Endothelial cell of umbilical vein (primary cell): ENCODE measurements around the gene CDH23. TPM values are rescaled to one million over a fixed set of nuclear protein-coding genes. Genes with fewer than 3 reads are reported as not detected.

Experiments
- BruUV-seq: library from RNA; stranded (reverse); fragments of 400-500 nt; replicated peaks from 2 replicates; lab custom pipeline; 2021; lab: Mats Ljungman, UMichigan
- CTCF ChIA-PET: fragments of 300-600, 350-600 bp; sonication (Branson Sonifier 250); formaldehyde crosslinking; loops from one replicate; lab custom pipeline; 2021; ENCODE audit warnings: antibody characterized with exemption, inconsistent platforms; lab: Charles Lee
- POLR2A ChIA-PET: fragments of 300-600, 350-600 bp; sonication (Branson Sonifier 250); formaldehyde crosslinking; loops from one replicate; lab custom pipeline; 2021; ENCODE audit warnings: antibody characterized with exemption, inconsistent platforms; lab: Charles Lee
- DNase-seq: peaks from one replicate; pipeline ENCODE4 v3.0.0-alpha.2; 2011; ENCODE audit warnings: low read depth, low spot score
- FAIRE-seq: peaks from 2 replicates; lab custom pipeline; 2011; peaks lifted over from hg19 to GRCh38; lab: Jason Lieb, UNC
- H2AFZ ChIP-seq: 2 replicates; pipeline ENCODE4 v1.6.0; 2012; ENCODE audit warnings: low read depth, low read length, control low read depth, inconsistent platforms
- H3K27ac ChIP-seq: 2 replicates; pipeline ENCODE4 v1.5.1; 2011; ENCODE audit warnings: low read depth, mild to moderate bottlenecking, control low read depth, low read length, moderate library complexity; ENCODE audit not compliant: insufficient read depth
- H3K27me3 ChIP-seq, 2 experiments: 2 replicates each; pipeline versions ENCODE4 v1.6.0 to v1.6.1; 2011; ENCODE audit warnings: low read length in 2 of 2, mixed read lengths in 1 of 2; ENCODE audit not compliant: control insufficient read depth in 2 of 2, insufficient read depth in 2 of 2
- H3K36me3 ChIP-seq, 2 experiments: 2 replicates in 1 of 2; 3 replicates in 1 of 2; pipeline ENCODE4 v1.5.1; 2011; ENCODE audit warnings: low read length in 2 of 2, mild to moderate bottlenecking in 1 of 2, moderate library complexity in 1 of 2; ENCODE audit not compliant: control insufficient read depth in 2 of 2, insufficient read depth in 2 of 2; ENCODE audit errors: extremely low read depth in 1 of 2
- H3K4me1 ChIP-seq: 3 replicates; pipeline ENCODE4 v1.5.1; 2011; ENCODE audit warnings: mild to moderate bottlenecking, low read length; ENCODE audit not compliant: control insufficient read depth, insufficient read depth; ENCODE audit errors: extremely low read depth
- H3K4me2 ChIP-seq: 2 replicates; pipeline ENCODE4 v1.6.1; 2011; ENCODE audit warnings: low read length, control low read depth, mixed read lengths; ENCODE audit not compliant: insufficient read depth
- H3K4me3 ChIP-seq, 3 experiments: fragments of 200-600 bp in 1 of 3; sonication (generic), shearing (Covaris generic) in 1 of 3; replicated peaks in 1 of 3; 2 replicates each; pipeline ENCODE4 v1.5.1; 2011 to 2016; ENCODE audit warnings: control low read depth in 3 of 3, low read length in 3 of 3, mild to moderate bottlenecking in 2 of 3, inconsistent platforms in 1 of 3, low read depth in 1 of 3, moderate library complexity in 1 of 3; ENCODE audit not compliant: insufficient read depth in 1 of 3
- H3K79me2 ChIP-seq: 2 replicates; pipeline ENCODE4 v1.6.0; 2012; ENCODE audit warnings: low read length, inconsistent platforms; ENCODE audit not compliant: control insufficient read depth, insufficient read depth
- H3K9ac ChIP-seq: replicated peaks from 2 replicates; pipeline ENCODE3; 2011; ENCODE audit warnings: low read length, control low read depth; ENCODE audit not compliant: insufficient read depth; ENCODE audit errors: extremely low read depth
- H3K9me1 ChIP-seq: replicated peaks from 3 replicates; pipeline ENCODE4 v1.6.0; 2011; ENCODE audit warnings: mild to moderate bottlenecking, low read length; ENCODE audit not compliant: control insufficient read depth, insufficient read depth; ENCODE audit errors: extremely low read depth
- H3K9me3 ChIP-seq: replicated peaks from 2 replicates; pipeline ENCODE4 v1.5.1; 2012; ENCODE audit warnings: low read length, inconsistent platforms; ENCODE audit not compliant: control insufficient read depth, insufficient read depth
- H4K20me1 ChIP-seq: replicated peaks from 2 replicates; pipeline ENCODE3; 2011; ENCODE audit warnings: mild to moderate bottlenecking, low read length; ENCODE audit not compliant: control insufficient read depth, insufficient read depth; ENCODE audit errors: extremely low read depth
- CTCF ChIP-seq, 2 donors: IDR thresholded peaks; 1 replicate in 1 of 2; 2 replicates in 1 of 2; pipeline ENCODE4 v1.5.1; 2011; ENCODE audit warnings: low read length in 2 of 2, mild to moderate bottlenecking in 2 of 2, moderate library complexity in 2 of 2, control low read depth in 1 of 2, inconsistent platforms in 1 of 2, low read depth in 1 of 2; ENCODE audit not compliant: insufficient read depth in 1 of 2; ENCODE audit errors: extremely low read depth in 1 of 2
- EZH2 ChIP-seq: IDR thresholded peaks from 2 replicates; pipeline ENCODE4 v1.6.1; 2012; ENCODE audit warnings: borderline replicate concordance, low read depth, mild to moderate bottlenecking, moderate library complexity, low read length, inconsistent platforms; ENCODE audit not compliant: severe bottlenecking
- FOS ChIP-seq: IDR thresholded peaks from 2 replicates; pipeline ENCODE4 v1.6.1; 2011; ENCODE audit warnings: mild to moderate bottlenecking, low read length, moderate library complexity, borderline replicate concordance; ENCODE audit not compliant: insufficient read depth
- GATA2 ChIP-seq: IDR thresholded peaks from 2 replicates; pipeline ENCODE4 v1.7.0; 2011; ENCODE audit warnings: low read depth, mild to moderate bottlenecking, moderate library complexity, mixed read lengths, low read length; ENCODE audit not compliant: insufficient read length, insufficient read depth
- JUN ChIP-seq: IDR thresholded peaks from 2 replicates; pipeline ENCODE4 v1.6.1; 2011; ENCODE audit warnings: borderline replicate concordance, low read depth; ENCODE audit not compliant: insufficient read length, insufficient read depth
- MAX ChIP-seq: IDR thresholded peaks from 2 replicates; pipeline ENCODE4 v1.6.1; 2011; ENCODE audit not compliant: insufficient read depth, insufficient read length
- MYC ChIP-seq: IDR thresholded peaks from one replicate; pipeline ENCODE4 v1.6.1; 2011; ENCODE audit warnings: mild to moderate bottlenecking, low read depth, low read length
- POLR2A ChIP-seq: IDR thresholded peaks from 2 replicates; pipeline ENCODE4 v1.6.1; 2012; ENCODE audit warnings: low read depth, mild to moderate bottlenecking, control low read depth, low read length
- POLR2AphosphoS5 ChIP-seq: IDR thresholded peaks from 2 replicates; pipeline ENCODE4 v1.6.1; 2012; ENCODE audit warnings: low read depth, mild to moderate bottlenecking, control low read depth, low read length, moderate library complexity; ENCODE audit not compliant: insufficient read depth
- dilution Hi-C: fragments of 300-500 bp; cut with MboI; formaldehyde crosslinking; loops from one replicate; pipeline ENCODE4 v1.15.0; 2019; ENCODE audit warnings: low sequenced_read_pairs; ENCODE audit not compliant: extremely low pct_ligation_motif_present
- intact Hi-C: fragments of 100-400 bp; cut with micrococcal nuclease; formaldehyde crosslinking; loops from one replicate; pipeline ENCODE4 v1.10.0; 2022
- polyA plus RNA-seq, 4 experiments: library from polyadenylated mRNA; depleted of rRNA in 3 of 4; stranded (reverse) in 3 of 4; unstranded in 1 of 4; fragments of >200 nt; gene quantifications; 2 replicates each; pipeline versions ENCODE4 v1.2.1 to v1.2.3, GENCODE V29; 2011 to 2012; ENCODE audit warnings: missing spikeins in 1 of 4
- total RNA-seq: library from RNA; stranded (reverse); gene quantifications from 2 replicates; pipeline ENCODE4 v1.2.3, GENCODE V29; 2021

The CDH23 gene
- total and polyA plus RNA-seq, 2 donors (not counting 3 experiments of a cell fraction or from before 2014, with no cell fraction given): not detected

- ChIA-PET POLR2A (interaction anchor here (0.6 kb wide), 1 partner anchor 49 kb away, joined by 9 read pairs; the partner anchor contains the start of gene SLC29A3), CTCF (interaction anchor here (0.6 to 2.0 kb wide), 4 partner anchors 10 to 330 kb away, joined by 3 to 5 read pairs (median 3); no protein-coding TSS in a partner anchor)
- BruUV-seq: no TSS peak
- FAIRE-seq (peak; percentile 75), DNase-seq (peak; percentile 30)
- Histone ChIP-seq H3K79me2 (no peaks in the 10 kb centered on the region), H3K27me3 (peaks cover 0 to 7% of the 10 kb centered on the region in 2 experiments), H3K9me3 (no peaks in the 10 kb centered on the region), H3K4me3 (no peak overlapping the region), H4K20me1 (no peaks in the 10 kb centered on the region), H3K4me2 (peak overlapping the region; percentile 11), H3K27ac (no peak overlapping the region), H3K36me3 (no peaks in the 10 kb centered on the region), H2AFZ (no peak overlapping the region), H3K4me1 (peaks cover 10% of the 10 kb centered on the region), H3K9ac (no peak overlapping the region), H3K9me1 (no peaks in the 10 kb centered on the region)
- dilution Hi-C loops (no loop called here), intact Hi-C loops (no loop called here)
- TF ChIP-seq JUN (peak; percentile 19), CTCF (IDR thresholded peaks at IDR 0.05; ENCODE audit: extremely low read depth in 1 of 2, insufficient read depth in 1 of 2, low read depth in 1 of 2, low read length in 2 of 2) (no peak), FOS (peak; percentile 80)
These were observed 29.4 kb upstream of the CDH23 start for GRCh38 chr10:71367271-71367670.

- no TSS peak for BruUV-seq
These were observed 28.5 kb upstream of the CDH23 start for GRCh38 chr10:71368176-71368575.

More at GRCh38 chr10:71368176-71368575, 28.5 kb upstream of the CDH23 start:
- POLR2A ChIA-PET: no interaction called here
- dilution Hi-C loops: no loop called here
- FAIRE-seq: no peak
- no peak overlapping the region for H3K9ac ChIP-seq
- no peak overlapping the region for H2AFZ ChIP-seq
- H3K9me3 ChIP-seq: no peaks in the 10 kb centered on the region
- H3K4me2 ChIP-seq: no peak overlapping the region
- H3K9me1 ChIP-seq: no peaks in the 10 kb centered on the region
- intact Hi-C loops: no loop called here
- DNase-seq: no peak
- TF ChIP-seq POLR2A (no peak), MYC (no peak), JUN (no peak), POLR2AphosphoS5 (no peak), CTCF (IDR thresholded peaks at IDR 0.05; ENCODE audit: extremely low read depth in 1 of 2, insufficient read depth in 1 of 2, low read depth in 1 of 2, low read length in 2 of 2) (no peak), EZH2 (no peak), MAX (no peak), GATA2 (no peak), FOS (no peak)
- no peaks in the 10 kb centered on the region for H3K79me2 ChIP-seq
- CTCF ChIA-PET: interaction anchor here (1.0 to 2.0 kb wide), 2 partner anchors 16 to 329 kb away, joined by 3 to 5 read pairs; no protein-coding TSS in a partner anchor
- H3K27ac ChIP-seq: no peak overlapping the region
- peaks cover 10% of the 10 kb centered on the region for H3K4me1 ChIP-seq
- no peak overlapping the region for H3K4me3 ChIP-seq
- H3K36me3 ChIP-seq: no peaks in the 10 kb centered on the region
- H3K27me3 ChIP-seq: peaks cover 0 to 15% of the 10 kb centered on the region in 2 experiments
- no peaks in the 10 kb centered on the region for H4K20me1 ChIP-seq
